Measurements from ENCODE around the gene HSF2.

The HSF2 gene

DNA sequence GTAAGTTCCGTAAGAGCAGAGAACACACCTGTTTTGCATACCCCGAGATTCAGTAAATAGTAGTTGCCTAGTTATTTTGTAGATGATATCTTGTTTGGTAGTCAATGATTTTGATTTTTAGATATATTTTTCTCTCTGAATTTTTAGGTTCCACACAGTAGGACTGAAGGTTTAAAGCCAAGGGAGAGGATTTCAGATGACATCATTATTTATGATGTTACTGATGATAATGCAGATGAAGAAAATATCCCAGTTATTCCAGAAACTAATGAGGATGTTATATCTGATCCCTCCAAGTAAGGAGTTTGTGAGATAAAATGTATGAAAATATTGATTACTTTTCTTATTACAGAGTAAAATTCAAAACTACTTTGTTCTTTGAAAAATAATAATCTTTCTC is 22.6 kb downstream of the HSF2 start:
- DNase-seq (ENCODE audit: low spot score) = no peak
- TF ChIP-seq, protein P1, sequence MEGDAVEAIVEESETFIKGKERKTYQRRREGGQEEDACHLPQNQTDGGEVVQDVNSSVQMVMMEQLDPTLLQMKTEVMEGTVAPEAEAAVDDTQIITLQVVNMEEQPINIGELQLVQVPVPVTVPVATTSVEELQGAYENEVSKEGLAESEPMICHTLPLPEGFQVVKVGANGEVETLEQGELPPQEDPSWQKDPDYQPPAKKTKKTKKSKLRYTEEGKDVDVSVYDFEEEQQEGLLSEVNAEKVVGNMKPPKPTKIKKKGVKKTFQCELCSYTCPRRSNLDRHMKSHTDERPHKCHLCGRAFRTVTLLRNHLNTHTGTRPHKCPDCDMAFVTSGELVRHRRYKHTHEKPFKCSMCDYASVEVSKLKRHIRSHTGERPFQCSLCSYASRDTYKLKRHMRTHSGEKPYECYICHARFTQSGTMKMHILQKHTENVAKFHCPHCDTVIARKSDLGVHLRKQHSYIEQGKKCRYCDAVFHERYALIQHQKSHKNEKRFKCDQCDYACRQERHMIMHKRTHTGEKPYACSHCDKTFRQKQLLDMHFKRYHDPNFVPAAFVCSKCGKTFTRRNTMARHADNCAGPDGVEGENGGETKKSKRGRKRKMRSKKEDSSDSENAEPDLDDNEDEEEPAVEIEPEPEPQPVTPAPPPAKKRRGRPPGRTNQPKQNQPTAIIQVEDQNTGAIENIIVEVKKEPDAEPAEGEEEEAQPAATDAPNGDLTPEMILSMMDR (IDR thresholded peaks at IDR 0.05; ENCODE audit: extremely low read depth, insufficient read depth, missing control alignments) = no peak
- in situ Hi-C loops (cut with MboI; ENCODE audit: low pct_unique_long_range_greater_than_20kb, low sequenced_read_pairs, unreplicated experiment) = no loop called here

DNA sequence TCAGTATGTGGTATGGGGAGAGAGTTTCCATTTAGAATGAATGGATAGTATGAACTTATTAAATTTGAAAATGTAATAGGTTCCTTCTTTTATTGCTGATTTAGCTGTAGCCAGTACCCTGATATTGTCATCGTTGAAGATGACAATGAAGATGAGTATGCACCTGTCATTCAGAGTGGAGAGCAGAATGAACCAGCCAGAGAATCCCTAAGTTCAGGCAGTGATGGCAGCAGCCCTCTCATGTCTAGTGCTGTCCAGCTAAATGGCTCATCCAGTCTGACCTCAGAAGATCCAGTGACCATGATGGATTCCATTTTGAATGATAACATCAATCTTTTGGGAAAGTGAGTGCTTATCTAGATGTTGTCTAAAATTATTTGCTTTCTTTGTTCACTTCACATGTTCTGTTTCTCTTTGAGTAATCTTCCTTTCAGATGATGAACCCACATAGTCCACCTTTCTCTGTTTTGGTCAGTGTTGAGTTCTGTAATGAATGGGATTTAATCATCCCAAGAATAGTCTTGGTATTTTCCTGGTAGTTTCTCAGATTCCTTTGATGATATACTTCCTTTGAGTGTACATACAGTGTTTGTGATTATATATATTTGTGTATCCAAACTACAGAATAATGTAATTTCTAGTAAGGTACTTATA is 23.3 kb downstream of the HSF2 start:
- TF ChIP-seq, protein P1 (IDR thresholded peaks at IDR 0.05; ENCODE audit: extremely low read depth, insufficient read depth, missing control alignments) = no peak
- in situ Hi-C loops (cut with MboI; ENCODE audit: low pct_unique_long_range_greater_than_20kb, low sequenced_read_pairs, unreplicated experiment) = no loop called here
- no peak for DNase-seq (ENCODE audit: low spot score)

DNA sequence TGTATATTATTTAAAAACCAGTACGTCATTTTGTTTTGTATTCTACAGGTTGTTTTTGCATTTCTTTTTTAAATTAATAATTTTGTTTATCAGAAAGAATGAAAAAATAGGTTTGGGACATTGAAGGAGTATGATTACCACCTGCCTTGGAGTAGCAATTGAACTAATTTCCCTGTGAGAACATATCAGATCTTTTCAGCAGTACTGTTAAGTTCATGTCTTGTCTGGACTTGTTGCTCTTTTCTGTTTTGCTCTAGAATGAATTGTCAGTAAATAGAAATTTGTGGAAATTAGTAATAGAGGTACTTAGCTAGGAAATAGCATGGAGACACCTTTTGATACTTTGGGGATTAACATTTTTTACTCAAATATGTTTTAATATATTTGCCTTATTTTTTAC is 24.3 kb downstream of the HSF2 start:
- DNase-seq (ENCODE audit: low spot score) = no peak
- TF ChIP-seq, protein P1 (IDR thresholded peaks at IDR 0.05; ENCODE audit: extremely low read depth, insufficient read depth, missing control alignments) = no peak
- in situ Hi-C loops (cut with MboI; ENCODE audit: low pct_unique_long_range_greater_than_20kb, low sequenced_read_pairs, unreplicated experiment) = no loop called here

DNA sequence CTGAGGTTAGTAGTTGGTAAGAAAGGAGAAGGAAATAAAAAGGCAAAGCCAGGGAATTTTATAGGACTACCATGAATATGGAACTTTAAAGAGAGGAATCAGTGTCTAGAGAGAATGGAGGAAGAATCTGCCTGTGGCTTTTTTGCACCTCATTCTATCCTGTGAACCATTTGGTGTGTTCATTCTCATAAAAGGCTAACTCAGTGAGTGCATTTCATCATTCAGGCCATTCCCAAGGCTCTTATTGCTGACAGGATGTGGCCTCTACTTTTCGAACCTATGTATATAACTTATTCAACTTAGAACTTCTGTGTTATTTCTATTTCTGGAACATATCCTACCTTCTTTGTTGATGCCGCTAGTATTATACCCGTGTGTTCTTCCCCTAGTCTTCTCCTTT is 27.1 kb downstream of the HSF2 start:
- no peak for DNase-seq (ENCODE audit: low spot score)
- in situ Hi-C loops (cut with MboI; ENCODE audit: low pct_unique_long_range_greater_than_20kb, low sequenced_read_pairs, unreplicated experiment) = no loop called here
- TF ChIP-seq, protein P1 (IDR thresholded peaks at IDR 0.05; ENCODE audit: extremely low read depth, insufficient read depth, missing control alignments) = no peak

DNA sequence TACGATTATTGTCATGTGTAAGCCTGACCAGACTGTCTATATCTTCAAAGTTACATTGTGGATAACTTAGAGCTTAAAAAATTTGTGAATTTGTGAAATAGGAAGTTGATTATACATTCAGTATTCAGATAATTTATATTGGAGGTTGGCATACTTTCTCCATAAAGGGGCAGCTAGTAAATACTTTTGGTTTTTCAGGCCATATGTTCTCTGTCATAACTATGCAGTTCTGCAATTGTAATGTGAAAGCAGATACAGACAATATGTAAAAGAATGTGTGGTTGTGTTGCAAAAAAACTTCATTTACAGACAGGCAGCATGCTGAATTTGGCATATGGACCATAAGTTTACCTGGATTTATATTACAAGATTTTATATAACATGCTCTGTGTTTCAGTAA is 29.3 kb downstream of the HSF2 start:
- in situ Hi-C loops (cut with MboI; ENCODE audit: low pct_unique_long_range_greater_than_20kb, low sequenced_read_pairs, unreplicated experiment) = no loop called here

DNA sequence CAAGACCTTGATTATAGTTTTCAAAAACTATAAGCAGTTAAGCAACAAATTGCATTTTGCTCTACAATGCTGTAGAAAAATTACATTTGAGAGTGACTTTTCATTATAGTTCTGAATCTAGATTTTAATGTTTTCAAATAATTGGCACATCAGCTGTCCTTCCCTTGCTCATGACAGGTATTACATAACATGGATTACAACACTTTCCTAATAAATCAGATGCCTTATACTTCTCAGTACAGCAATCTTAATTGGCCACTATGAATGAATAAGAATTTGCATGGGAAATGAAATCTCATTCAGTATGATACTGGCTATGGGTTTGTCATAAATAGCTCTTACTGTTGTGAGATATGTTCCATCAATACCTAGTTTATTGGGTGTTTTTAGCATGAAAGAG is 29.9 kb downstream of the HSF2 start:
- DNase-seq (ENCODE audit: low spot score) = no peak
- TF ChIP-seq, protein P1 (IDR thresholded peaks at IDR 0.05; ENCODE audit: extremely low read depth, insufficient read depth, missing control alignments) = no peak
- in situ Hi-C loops (cut with MboI; ENCODE audit: low pct_unique_long_range_greater_than_20kb, low sequenced_read_pairs, unreplicated experiment) = no loop called here

More for the DNA sequence above, 29.3 kb downstream of the HSF2 start:
- DNase-seq (ENCODE audit: low spot score) = no peak
- TF ChIP-seq, protein P1 (IDR thresholded peaks at IDR 0.05; ENCODE audit: extremely low read depth, insufficient read depth, missing control alignments) = no peak

Measured in GM13977 (cell line).